ENCODE data around the gene B3GNT4.
"Not testable (repeated sequence)": the region's sequence is repeated elsewhere in the genome, so short reads cannot be mapped to it uniquely, and the experiment has no call there.

B3GNT4 gene

GRCh38 chr12:122203301-122204166 is at the start of gene B3GNT4:
Gene B3GNT4, plus strand, starts transcription at chr12:122203709. Its CDS starts 910 bp downstream, at chr12:122204619.
- no peak for DNase-seq

- no peak for DNase-seq
Measured at GRCh38 chr12:122155705-122156104, 47.8 kb upstream of the B3GNT4 start.

GRCh38 chr12:122158700-122159285 is 44.7 kb upstream of the B3GNT4 start:
- no peak for DNase-seq

GRCh38 chr12:122159882-122160281 is 43.6 kb upstream of the B3GNT4 start:
- no peak for DNase-seq

- DNase-seq, result no peak
Measured at GRCh38 chr12:122160761-122161160, 42.7 kb upstream of the B3GNT4 start.

- DNase-seq, result no peak
Measured at GRCh38 chr12:122161682-122162081, 41.8 kb upstream of the B3GNT4 start.

- no peak for DNase-seq
Measured at GRCh38 chr12:122162976-122163375, 40.5 kb upstream of the B3GNT4 start.

GRCh38 chr12:122166422-122167349 is 36.8 kb upstream of the B3GNT4 start:
- DNase-seq, result no peak

- DNase-seq, result no peak
Measured at GRCh38 chr12:122167356-122167925, 36.1 kb upstream of the B3GNT4 start.

- DNase-seq, result no peak
Measured at GRCh38 chr12:122168492-122168891, 35.0 kb upstream of the B3GNT4 start.

- no peak for DNase-seq
Measured at GRCh38 chr12:122171399-122171798, 32.1 kb upstream of the B3GNT4 start.

- no peak for DNase-seq
Measured at GRCh38 chr12:122172262-122172939, 31.1 kb upstream of the B3GNT4 start.

- DNase-seq, result no peak
Measured at GRCh38 chr12:122174155-122174845, 29.2 kb upstream of the B3GNT4 start, which contains the start of gene IL31. Gene IL31, minus strand, starts transcription at chr12:122174221. Its CDS starts 49 bp downstream, at chr12:122174172.

- DNase-seq, result not testable (repeated sequence)
Measured at GRCh38 chr12:122176473-122176872, 27.0 kb upstream of the B3GNT4 start.

GRCh38 chr12:122182887-122183587 is 20.5 kb upstream of the B3GNT4 start, which contains the start of gene LRRC43:
Gene LRRC43, plus strand, starts transcription at chr12:122183123. Its CDS starts 22 bp downstream, at chr12:122183145.
- DNase-seq, result no peak

GRCh38 chr12:122183588-122183940 is 19.9 kb upstream of the B3GNT4 start:
- no peak for DNase-seq

- no peak for DNase-seq
Measured at GRCh38 chr12:122184517-122184916, 19.0 kb upstream of the B3GNT4 start.

GRCh38 chr12:122185079-122185478 is 18.4 kb upstream of the B3GNT4 start:
- no peak for DNase-seq

GRCh38 chr12:122185494-122186082 is 17.9 kb upstream of the B3GNT4 start:
- no peak for DNase-seq

GRCh38 chr12:122187466-122187865 is 16.0 kb upstream of the B3GNT4 start:
- no peak for DNase-seq

Measured in NCI-H1048 (cell line).